Gastrocnemius medialis (tissue), 4 donors: ENCODE data around the gene TRIM37.

Source experiments
- CTCF ChIP-seq, 5 experiments: fragments of 450-650 bp in 3 of 5; fragments of 200-600 bp in 2 of 5; sonication (generic) in 2 of 5; IDR thresholded peaks in 4 of 5; conservative IDR thresholded peaks in 1 of 5; 1 replicate in 4 of 5; 2 replicates in 1 of 5; pipeline ENCODE4 v1.5.1; 2016 to 2019; ENCODE audit warnings: antibody characterized with exemption in 5 of 5, mild to moderate bottlenecking in 3 of 5, moderate library complexity in 3 of 5
- POLR2A ChIP-seq, 2 donors: fragments of 450-650 bp; IDR thresholded peaks; one replicate each; pipeline ENCODE4 v1.6.1; 2017; ENCODE audit warnings: antibody characterized with exemption in 2 of 2, mild to moderate bottlenecking in 2 of 2, moderate library complexity in 2 of 2

- no peak for TF ChIP-seq POLR2A (IDR thresholded peaks at IDR 0.05)
- no peak for TF ChIP-seq CTCF (IDR thresholded peaks at IDR 0.05 in 4 of 5, conservative IDR thresholded peaks at IDR 0.05 in 1 of 5)
These were observed 140.5 kb downstream of the TRIM37 start for GRCh38 chr17:58966208-58966607.
